Lung microvascular endothelial cell (primary cell): ENCODE results near the gene ITSN1. TPM values are rescaled to one million over a fixed set of nuclear protein-coding genes. Genes with fewer than 3 reads are reported as not detected.
"Not testable (repeated sequence)": the region's sequence is repeated elsewhere in the genome, so short reads cannot be mapped to it uniquely, and the experiment has no call there.

ENCODE experiments used
- DNase-seq, 2 donors: peaks; one replicate each; pipeline versions ENCODE4 v3.0.0 to v3.0.0-alpha.2; 2010; ENCODE audit warnings: low read depth in 2 of 2
- total RNA-seq: library from RNA; depleted of rRNA; stranded (reverse); fragments of >200 nt; gene quantifications from 2 replicates; pipeline ENCODE4 v1.2.1, GENCODE V29; 2014

Gene ITSN1
- total RNA-seq: 35.3 and 40.5 TPM in 2 replicates

DNA sequence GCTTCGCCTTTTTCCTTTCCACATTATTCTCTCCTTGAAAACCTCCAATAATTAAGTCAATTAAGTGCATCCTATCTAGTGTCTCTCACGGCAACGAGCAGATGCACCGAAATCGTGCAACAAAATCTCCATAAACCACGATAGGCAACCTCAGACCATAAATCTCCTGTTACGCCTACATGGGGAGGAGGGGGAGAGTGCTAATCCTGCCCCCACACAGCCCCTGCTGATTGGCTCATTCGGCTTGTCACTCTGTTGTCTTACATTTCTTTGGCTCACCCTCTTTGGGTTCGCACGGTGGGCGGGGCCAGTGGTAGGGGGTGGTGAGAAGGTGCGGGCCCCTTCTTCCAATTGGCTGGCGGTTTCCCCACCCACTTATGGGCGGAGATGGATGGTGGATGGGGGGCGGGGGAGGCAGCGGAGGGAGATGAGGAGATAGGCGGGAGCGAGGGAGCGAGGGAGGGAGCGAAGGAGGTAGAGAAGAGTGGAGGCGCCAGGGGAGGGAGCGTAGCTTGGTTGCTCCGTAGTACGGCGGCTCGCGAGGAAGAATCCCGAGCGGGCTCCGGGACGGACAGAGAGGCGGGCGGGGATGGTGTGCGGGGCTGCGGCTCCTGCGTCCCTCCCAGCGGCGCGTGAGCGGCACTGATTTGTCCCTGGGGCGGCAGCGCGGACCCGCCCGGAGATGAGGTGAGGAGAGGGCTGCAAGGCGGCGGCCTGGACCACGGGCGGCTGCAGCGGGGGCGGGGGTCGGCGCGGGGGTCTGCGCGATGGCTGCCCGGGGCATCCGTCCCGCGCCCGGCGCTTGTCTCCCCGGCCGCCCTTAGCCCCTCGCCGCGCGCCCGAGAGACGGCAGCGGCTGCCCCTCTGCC lies at the start of gene ITSN1:
Gene ITSN1, plus strand, starts transcription at position 475 of the 869 bp plus-strand sequence. CDS start 76,328 bp downstream, outside the sequence.
- DNase-seq: peak; percentile 99 to 100

DNA sequence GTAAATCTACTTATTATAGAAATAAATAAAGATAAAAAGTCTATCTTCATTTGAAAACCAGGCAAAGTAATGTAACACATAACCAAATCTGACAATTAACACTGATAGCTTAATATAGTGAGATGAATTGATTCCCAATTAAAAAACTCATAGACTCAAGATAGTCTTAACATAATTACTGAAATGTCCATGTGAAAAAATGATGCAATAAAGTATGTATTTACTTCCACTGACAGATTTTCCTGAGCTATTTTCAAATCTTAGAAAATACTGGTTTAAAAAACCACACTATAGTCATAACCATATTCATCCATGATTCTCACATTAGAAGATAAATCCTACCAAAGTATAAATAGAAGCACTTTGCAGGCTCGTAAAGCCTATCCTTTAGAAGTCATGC lies 44.2 kb upstream of the ITSN1 start:
- no peak for DNase-seq

DNA sequence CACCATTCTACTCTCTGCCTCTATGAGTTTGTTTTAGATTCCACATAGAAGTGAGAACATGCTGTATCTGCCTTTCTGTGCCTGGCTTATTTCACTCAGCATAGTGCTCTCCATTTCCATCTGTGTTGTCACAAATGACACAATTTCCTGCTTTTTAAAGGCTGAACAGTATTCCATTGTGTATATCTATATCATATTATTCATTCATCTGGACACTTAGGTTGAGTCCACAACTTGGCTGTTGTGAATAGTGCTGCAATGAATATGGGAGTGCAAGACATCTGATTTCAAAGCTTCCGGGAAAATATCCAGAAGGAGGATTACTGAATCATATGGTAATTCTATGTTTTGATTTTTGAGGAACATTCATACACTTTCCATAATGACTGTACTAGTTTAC lies 33.7 kb upstream of the ITSN1 start:
- peak; percentile 40 to 67 for DNase-seq

GRCh38 chr21:33611006-33611744 lies 31.1 kb upstream of the ITSN1 start:
- DNase-seq: no peak

DNA sequence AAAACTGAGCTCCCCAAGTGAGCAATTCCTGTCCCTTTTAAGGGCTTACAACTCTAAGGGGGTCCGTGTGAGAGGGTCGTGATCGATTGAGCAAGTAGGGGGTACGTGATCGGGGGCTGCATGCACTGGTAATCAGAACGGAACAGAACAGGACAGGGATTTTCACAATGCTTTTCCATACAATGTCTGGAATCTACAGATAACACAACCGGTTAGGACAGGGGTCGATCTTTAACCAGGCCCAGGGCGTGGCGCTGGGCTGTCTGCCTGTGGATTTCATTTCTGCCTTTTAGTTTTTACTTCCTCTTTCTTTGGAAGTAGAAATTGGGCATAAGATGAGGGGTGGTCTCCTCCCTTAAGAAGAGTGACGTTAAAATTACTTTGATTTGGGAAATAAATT lies 24.7 kb upstream of the ITSN1 start:
- not testable (repeated sequence) for DNase-seq

DNA sequence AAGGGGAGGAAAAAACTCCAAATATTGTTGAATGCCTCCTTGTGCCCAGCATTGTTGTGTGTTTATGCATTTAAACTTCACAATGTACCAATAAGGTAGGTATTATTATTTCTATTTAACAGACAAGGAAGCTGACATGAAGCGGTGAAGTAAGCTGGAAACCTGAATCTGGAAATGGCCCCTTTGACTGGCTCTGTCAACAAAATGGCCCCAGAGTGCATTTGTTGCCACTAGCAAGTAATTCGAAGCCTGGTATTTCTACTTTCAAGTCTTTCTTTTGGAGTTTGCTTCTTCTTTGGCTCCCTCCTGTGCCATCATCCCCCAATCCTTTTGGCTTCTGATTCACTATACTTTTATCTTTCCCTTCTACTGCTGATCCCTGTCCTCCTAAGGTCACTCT lies 23.9 kb upstream of the ITSN1 start:
- DNase-seq: no peak

GRCh38 chr21:33619726-33620125 lies 22.6 kb upstream of the ITSN1 start:
- no peak for DNase-seq

DNA sequence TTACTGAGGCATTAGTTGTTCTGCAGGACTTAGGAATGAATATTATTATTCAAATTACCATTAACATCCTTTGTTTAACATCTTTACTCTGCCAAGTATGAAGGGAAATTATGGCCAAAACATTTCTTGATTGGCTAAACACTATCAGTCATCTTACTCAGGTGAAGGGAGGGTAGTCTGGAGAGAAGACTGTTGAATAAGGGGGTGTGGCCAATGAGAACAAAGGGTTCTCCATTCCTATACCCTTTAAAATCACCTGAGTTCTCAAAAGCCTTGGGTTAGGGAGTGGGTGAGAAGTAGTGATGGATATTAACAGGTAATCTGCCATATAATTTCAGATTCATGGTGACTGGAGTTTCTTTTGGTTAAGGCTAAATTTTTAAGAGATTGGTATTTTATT lies 20.0 kb upstream of the ITSN1 start:
- DNase-seq: no peak

DNA sequence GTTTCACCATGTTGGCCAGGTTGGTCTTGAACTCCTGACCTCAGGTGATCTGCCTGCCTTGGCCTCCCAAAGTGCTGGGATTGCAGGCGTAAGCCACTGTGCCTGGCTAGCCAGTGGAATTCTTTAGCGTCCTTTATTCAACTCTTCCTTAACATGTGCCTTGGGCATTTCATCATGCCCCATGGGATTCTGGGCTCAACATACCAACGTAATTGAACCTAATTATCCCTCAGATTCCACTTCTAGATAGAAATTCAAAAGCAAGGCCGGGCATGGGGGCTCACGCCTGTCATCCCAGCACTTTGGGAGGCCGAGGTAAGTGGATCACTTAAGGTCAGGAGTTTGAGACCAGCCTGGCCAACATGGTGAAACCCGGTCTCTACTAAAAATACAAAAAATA lies 16.1 kb upstream of the ITSN1 start:
- not testable (repeated sequence) for DNase-seq

GRCh38 chr21:33634254-33634653 lies 8.0 kb upstream of the ITSN1 start:
- DNase-seq: no peak

DNA sequence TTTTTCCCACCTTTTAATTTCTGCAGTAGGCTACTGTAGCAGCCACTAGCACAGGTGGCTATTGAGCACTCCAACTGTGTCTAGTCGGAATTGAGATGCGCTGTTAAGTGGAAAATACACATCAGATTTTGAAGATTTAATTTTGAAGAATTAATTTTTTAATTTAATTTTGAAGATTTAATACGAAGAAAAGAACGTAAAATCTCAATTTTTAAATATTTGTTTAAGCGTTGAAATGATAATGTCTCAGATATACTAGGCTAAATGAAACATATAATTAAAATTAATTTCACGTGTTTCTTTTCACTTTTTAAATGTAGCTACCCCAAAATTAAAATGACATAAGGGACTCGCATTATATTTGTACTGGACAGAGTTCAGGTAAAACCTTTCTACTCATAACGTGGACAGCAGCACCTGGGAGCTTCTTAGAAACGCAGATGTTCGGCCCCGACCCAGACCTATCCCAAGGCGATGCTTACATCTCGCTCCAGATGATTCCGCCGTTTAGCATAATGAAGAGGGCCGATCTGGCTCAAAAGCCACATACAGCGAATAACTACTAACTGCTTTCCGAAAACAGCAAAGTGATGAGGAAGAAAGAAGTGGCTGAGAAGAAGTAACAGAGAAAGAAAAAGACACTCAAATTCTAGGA lies 1.5 kb upstream of the ITSN1 start:
- peak; percentile 20 to 49 for DNase-seq

DNA sequence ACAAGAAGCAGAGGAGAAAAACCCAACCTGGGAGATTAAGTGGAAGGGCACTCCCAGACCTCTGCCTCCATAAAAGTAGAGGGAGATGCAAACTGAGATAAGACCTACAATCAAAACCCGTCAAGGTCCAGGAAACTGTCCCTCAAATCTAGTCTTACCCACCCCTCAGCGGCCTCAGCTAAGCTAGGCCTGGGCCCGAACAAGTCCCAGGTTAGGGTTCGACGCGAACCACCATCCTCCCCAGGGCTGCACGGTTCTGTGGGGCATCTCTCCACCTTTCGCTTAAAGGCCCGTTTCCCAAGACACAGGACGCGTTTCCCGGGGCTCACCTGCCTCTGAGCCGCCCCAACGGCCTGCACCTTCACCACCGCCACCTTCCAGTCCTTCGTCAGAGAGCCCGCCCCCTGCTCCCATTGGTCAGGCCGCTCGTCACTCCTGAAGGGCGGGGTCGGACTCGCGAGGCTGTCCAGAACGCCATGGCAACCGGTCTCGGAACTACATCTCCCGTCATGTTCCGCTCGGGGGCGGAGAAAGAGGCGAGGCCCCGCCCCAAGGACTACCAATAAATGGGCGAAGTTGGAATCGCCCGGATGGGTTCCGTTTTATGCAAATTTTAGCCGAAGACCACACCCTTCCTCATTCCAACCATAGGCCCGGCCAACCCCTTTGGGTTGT lies 812 bp upstream of the ITSN1 start, which contains the start of gene CRYZL1:
Gene CRYZL1, minus strand, starts transcription at position 390 of the 675 bp plus-strand sequence. CDS start 10,190 bp downstream, outside the sequence.
- peak; percentile 100 for DNase-seq

DNA sequence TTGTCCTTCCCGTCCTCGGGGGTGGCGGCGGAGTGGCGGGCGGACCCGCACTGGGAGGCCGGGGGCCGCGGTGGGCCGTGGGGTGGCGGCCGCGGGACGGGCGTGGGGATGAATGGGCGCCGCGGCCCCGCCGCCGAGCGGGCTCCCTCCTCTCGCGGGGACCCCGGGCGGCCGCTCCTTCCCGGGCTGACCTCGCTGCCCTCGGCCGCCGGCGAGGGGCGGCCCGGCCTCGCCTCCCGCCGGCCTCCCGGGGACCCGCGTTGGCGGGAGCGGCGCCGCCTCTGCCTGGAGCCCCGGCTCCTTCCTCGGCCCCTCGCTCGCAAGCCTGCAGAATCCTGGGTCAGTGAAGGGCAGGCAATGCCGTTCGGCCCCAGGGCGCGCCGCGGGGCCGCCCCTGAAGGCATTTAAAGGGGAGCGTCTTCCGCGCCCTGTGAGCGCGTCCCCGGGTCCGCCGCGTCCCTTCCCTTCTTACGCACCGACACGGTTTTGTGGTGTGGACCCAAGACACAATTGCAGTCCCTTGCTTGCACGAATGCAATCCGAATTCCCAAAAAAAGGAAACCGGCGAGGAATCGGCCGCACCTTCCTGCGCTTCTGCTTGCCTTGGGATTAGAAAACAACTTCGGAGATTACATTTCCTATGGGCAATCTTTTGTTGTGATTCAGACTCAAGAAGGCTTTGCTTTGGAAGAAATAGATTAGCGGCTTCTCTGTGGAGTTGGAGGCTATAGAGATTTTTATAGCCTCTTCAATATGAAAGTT lies 776 bp downstream of the ITSN1 start:
- peak in 1 of 2 donors; percentile 39 for DNase-seq

GRCh38 chr21:33643658-33644311 lies 1.5 kb downstream of the ITSN1 start:
- DNase-seq: peak; percentile 29 to 49

- DNase-seq: peak; percentile 33 to 76
These were observed 2.2 kb downstream of the ITSN1 start for GRCh38 chr21:33644383-33645074.

DNA sequence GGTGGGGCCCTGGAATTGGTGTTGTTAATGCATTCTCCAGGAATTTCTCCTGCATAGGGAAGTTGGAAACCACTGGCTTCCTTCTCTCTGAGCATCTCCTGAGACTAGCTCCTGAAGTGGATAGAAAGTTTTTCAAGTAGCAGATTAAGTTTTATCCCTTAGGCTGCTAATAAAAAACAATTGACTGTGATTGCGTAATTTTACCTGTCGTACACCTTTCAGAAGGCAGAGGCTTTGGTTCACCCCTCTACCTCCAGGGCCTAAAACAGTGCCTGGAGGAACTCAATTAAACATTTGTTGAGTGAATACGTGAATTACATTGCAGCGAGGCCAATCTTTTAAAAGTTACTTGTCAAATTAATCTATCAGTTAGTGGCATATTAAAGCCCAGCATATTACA lies 3.4 kb downstream of the ITSN1 start:
- no peak for DNase-seq

GRCh38 chr21:33647587-33647986 lies 5.3 kb downstream of the ITSN1 start:
- DNase-seq: no peak

GRCh38 chr21:33648555-33648954 lies 6.3 kb downstream of the ITSN1 start:
- DNase-seq: no peak

DNA sequence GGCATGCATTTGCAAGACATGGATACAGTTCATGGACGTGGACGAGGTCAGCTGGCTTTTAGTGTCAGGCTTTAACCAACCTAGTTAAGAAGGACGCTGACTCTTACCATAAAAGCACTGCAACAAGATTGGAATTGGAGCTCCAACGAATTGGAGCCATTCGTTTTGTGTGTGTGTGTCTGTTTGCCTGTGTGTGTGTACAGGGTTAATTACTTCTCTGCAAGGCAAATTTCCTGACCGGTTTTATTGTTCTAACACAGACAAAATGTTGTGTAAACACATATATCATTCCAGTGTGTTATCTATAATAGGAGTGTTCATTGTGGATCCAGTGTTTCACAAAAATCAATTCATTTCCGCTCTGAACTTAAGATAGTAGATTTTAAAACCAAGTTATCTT lies 7.9 kb downstream of the ITSN1 start:
- DNase-seq: no peak
